Mucosa of descending colon (tissue), 3 donors: ENCODE data around the gene ANKRD13D. TPM values are rescaled to one million over a fixed set of nuclear protein-coding genes. Genes with fewer than 3 reads are reported as not detected.
A peak's percentile ranks its signal among the peaks of the same experiment; 100 is the strongest.

Experiments
- ATAC-seq: fragments of 200-7000 bp; cut with Tn5 transposase; one replicate; pipeline ENCODE4 v1.9.1; 2020; ENCODE audit warnings: mild to moderate bottlenecking, moderate library complexity
- DNase-seq, 3 donors: peaks; one replicate each; pipeline ENCODE4 v3.0.0-alpha.2; 2020
- H3K36me3 ChIP-seq: fragments of 200-600 bp; one replicate; pipeline ENCODE4 v1.8.0; 2021; ENCODE audit warnings: low read depth, mild to moderate bottlenecking
- H3K4me1 ChIP-seq: fragments of 200-600 bp; one replicate; pipeline ENCODE4 v1.8.0; 2021; ENCODE audit warnings: low read depth, mild to moderate bottlenecking
- H3K4me3 ChIP-seq: fragments of 200-600 bp; one replicate; pipeline ENCODE4 v1.8.0; 2021; ENCODE audit warnings: mild to moderate bottlenecking
- H3K9me3 ChIP-seq: fragments of 200-600 bp; one replicate; pipeline ENCODE4 v1.8.0; 2021; ENCODE audit warnings: mild to moderate bottlenecking
- CTCF ChIP-seq: fragments of 200-600 bp; IDR thresholded peaks from one replicate; pipeline ENCODE4 v1.8.0; 2022; ENCODE audit warnings: antibody characterized with exemption, mild to moderate bottlenecking
- intact Hi-C, 2 donors: fragments of 100-400 bp; cut with DNase I in 1 of 2; cut with micrococcal nuclease in 1 of 2; formaldehyde crosslinking; loops; one replicate each; pipeline versions ENCODE4 v1.11.0 to v1.11.1; 2022; cut with DNase I, micrococcal nuclease
- total RNA-seq, 3 donors: library from RNA; stranded (reverse); fragmentation: NEBNext Ultra II Directional in 2 of 3; extraction: Animal tissue kit (Norgen Biotek cat#: 25700) in 2 of 3; gene quantifications; one replicate each; pipeline versions ENCODE4 v1.2.1 to v1.2.4, GENCODE V29; 2021 to 2023
- donor health status: DM: no; HTN: no; CAD: no; lungs with moderate emphysema.
- donor health status: DM: no; HTN: no; CAD: no.
- donor health status: DM: no; HTN: yes; CAD: no.

ANKRD13D gene
- total RNA-seq, 3 donors from 2014 or later: 20.0 to 46.3 (median 26.7) TPM

DNA sequence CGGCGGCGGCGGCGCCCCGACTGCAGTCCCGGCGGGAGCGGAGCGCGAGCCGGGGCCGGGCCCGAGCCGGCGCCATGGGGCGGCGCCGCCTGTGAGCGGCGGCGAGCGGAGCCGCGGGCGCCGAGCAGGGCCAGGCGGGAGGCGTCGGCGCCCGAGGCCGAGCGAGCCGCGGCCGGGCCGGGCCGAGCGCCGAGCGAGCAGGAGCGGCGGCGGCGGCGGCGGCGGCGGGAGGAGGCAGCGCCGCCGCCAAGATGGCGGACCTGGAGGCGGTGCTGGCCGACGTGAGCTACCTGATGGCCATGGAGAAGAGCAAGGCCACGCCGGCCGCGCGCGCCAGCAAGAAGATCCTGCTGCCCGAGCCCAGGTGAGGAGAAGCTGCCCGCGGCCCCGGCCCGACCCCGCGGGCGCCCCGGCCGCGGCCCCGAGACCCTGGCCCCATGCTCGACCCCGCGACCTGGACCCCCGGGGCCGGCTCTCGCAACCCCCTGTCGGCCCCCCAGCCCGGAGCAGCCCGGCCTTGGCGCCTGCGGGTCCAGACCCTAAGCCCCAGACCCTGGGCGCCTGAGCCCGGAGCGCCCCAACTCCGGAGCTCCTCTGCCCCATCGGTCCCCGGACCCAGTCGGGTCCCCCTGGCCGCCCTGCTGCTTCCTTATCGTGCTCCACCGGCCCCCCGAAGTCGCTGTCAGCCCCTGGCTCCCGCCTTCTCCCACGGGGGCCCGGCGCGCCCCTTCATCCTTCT lies 22.5 kb upstream of the ANKRD13D start, which contains the start of gene GRK2:
TSS of gene GRK2 (plus strand) at position 25 of the 739 bp plus-strand sequence. CDS start at position 252, 227 bp downstream.
- DNase-seq: peak in 2 of 3 donors; percentile 71 to 73
- intact Hi-C loops: loop anchor here in 1 of 2 donors (5.0 kb wide), 1 partner anchor 51 kb away; no protein-coding TSS in a partner anchor
- peak; percentile 12 for ATAC-seq
- Histone ChIP-seq H3K4me1 (peaks cover 60% of the 10 kb centered on the region), H3K4me3 (peak within 1 kb of the TSS; percentile 98), H3K9me3 (no peaks in the 10 kb centered on the region), H3K36me3 (no peaks in the 10 kb centered on the region)
- no peak for TF ChIP-seq CTCF

DNA sequence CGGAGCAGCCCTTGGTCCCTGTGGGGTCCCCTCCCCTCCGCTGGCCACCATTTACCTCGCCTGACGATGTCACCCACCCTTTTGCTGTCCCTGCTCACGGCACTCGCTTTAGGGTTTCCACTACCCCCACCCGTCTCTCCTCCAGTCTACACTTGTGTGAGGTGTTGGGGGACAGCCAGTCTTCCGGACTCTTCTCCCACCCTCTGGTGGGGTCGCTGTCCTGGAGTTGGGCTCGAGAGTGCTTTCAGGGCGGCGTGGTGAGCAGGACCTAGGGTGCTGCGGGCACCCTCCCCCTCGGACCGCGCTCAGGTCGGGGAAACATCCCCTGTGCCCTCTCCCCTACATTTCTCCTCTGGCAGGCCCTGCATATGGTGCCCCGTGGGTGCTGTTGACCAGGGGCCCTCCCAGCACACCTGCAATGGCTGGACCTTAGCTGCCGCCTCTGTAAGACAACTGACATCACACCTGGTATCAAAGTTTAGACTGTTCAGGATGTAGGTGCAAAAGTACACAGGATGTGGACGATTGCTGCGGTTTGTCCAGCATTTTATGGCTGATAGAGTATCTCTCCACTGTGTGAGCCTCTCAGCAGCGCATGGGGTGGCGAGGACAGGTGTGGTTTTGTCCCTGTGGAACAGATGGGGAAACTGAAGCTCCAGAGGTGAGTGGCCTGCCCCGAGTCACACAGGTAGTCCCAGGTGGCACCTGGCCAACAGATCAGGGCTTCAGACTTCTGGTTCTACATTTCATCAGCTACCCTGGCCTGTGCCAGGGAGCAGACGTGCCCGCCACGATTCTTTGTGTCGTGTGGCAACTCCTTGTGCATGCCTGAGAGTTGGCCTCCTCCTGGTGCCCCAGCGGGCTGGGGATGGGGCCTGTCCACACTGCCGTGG lies 21.7 kb upstream of the ANKRD13D start:
- no peak for TF ChIP-seq CTCF
- no peaks in the 10 kb centered on the region for H3K36me3 ChIP-seq
- H3K9me3 ChIP-seq: no peaks in the 10 kb centered on the region
- H3K4me1 ChIP-seq: peaks cover 62% of the 10 kb centered on the region
- H3K4me3 ChIP-seq: peak overlapping the region; percentile 98
- ATAC-seq (peak; percentile 69), DNase-seq (peak; percentile 80 to 88 (median 83))
- intact Hi-C loops: loop anchor here in 1 of 2 donors (5.0 kb wide), 1 partner anchor 50 kb away; no protein-coding TSS in a partner anchor

- no peak for ATAC-seq
- Histone ChIP-seq H3K4me1 (peaks cover 61% of the 10 kb centered on the region), H3K36me3 (no peaks in the 10 kb centered on the region)
These were observed 20.8 kb upstream of the ANKRD13D start for GRCh38 chr11:67268081-67268961.

GRCh38 chr11:67268962-67269268 lies 20.2 kb upstream of the ANKRD13D start:
- no peak for TF ChIP-seq CTCF
- H3K4me3 ChIP-seq: no peak overlapping the region
- peaks cover 67% of the 10 kb centered on the region for H3K4me1 ChIP-seq
- ATAC-seq: no peak
- H3K9me3 ChIP-seq: no peaks in the 10 kb centered on the region
- peak in 2 of 3 donors; percentile 40 to 65 for DNase-seq
- no peaks in the 10 kb centered on the region for H3K36me3 ChIP-seq
- intact Hi-C loops: loop anchor here in 1 of 2 donors (5.0 kb wide), 1 partner anchor 48 kb away; no protein-coding TSS in a partner anchor

More at GRCh38 chr11:67268081-67268961, 20.8 kb upstream of the ANKRD13D start:
- peak; percentile 47 to 79 (median 56) for DNase-seq
- H3K4me3 ChIP-seq: peak overlapping the region; percentile 98
- no peaks in the 10 kb centered on the region for H3K9me3 ChIP-seq
- intact Hi-C loops: loop anchor here in 1 of 2 donors (5.0 kb wide), 1 partner anchor 49 kb away; no protein-coding TSS in a partner anchor
- no peak for TF ChIP-seq CTCF
